H1 (cell line): ENCODE results near the gene EYA4. TPM values are rescaled to one million over a fixed set of nuclear protein-coding genes. Genes with fewer than 3 reads are reported as not detected.

Source experiments
- EP300 ChIP-seq, 2 experiments: IDR thresholded peaks; 1 replicate in 1 of 2; 2 replicates in 1 of 2; pipeline ENCODE4 v1.6.1; 2011 to 2012; ENCODE audit warnings: low read depth in 2 of 2, low read length in 2 of 2, mild to moderate bottlenecking in 2 of 2, borderline replicate concordance in 1 of 2, inconsistent platforms in 1 of 2, moderate library complexity in 1 of 2
- polyA plus RNA-seq, 7 experiments: library from polyadenylated mRNA; depleted of rRNA in 3 of 7; stranded (reverse) in 5 of 7; unstranded in 2 of 7; fragments of >200 nt in 5 of 7; fragments of 200-250 nt in 2 of 7; gene quantifications; 1 replicate in 5 of 7; 2 replicates in 1 of 7; 4 replicates in 1 of 7; pipeline versions ENCODE4 v1.2.1 to v1.2.3, GENCODE V29; 2011 to 2013; ENCODE audit warnings: missing spikeins in 2 of 7, mixed read lengths in 2 of 7
- total RNA-seq: library from RNA; stranded (reverse); fragmentation: NEBNext Ultra II Directional; extraction: Animal tissue kit (Norgen Biotek cat#: 25700); gene quantifications from 2 replicates; pipeline ENCODE4 v1.2.1, GENCODE V29; 2021

EYA4 gene
- total and polyA plus RNA-seq, 2 of the 8 experiments (the other 6 are each of a cell fraction or from before 2014, with no cell fraction given): 0.06 to 0.17 TPM

- no peak for TF ChIP-seq EP300 (IDR thresholded peaks at IDR 0.05; ENCODE audit: borderline replicate concordance in 1 of 2, low read depth in 2 of 2, low read length in 2 of 2)
- TF ChIP-seq, all 59 proteins: peak for 0
These were observed 314.5 kb downstream of the EYA4 start (continued) for GRCh38 chr6:133555685-133556084.
